Hepatocyte (in vitro differentiated cells): ENCODE results near the gene CALY. TPM values are rescaled to one million over a fixed set of nuclear protein-coding genes. Genes with fewer than 3 reads are reported as not detected.

Source experiments
- DNase-seq: peaks from one replicate; pipeline ENCODE4 v3.0.0-alpha.2; 2016; ENCODE audit warnings: low spot score
- H2AFZ ChIP-seq: fragments of 200-600 bp; sonication (generic); 2 replicates; pipeline ENCODE4 v1.6.0; 2016; ENCODE audit warnings: antibody characterized with exemption, mild to moderate bottlenecking
- H3K27ac ChIP-seq: fragments of 200-600 bp; sonication (generic); 2 replicates; pipeline ENCODE4 v1.5.1; 2016; ENCODE audit warnings: mild to moderate bottlenecking
- H3K27me3 ChIP-seq: fragments of 200-600 bp; sonication (generic); 2 replicates; pipeline ENCODE4 v1.6.1; 2016
- H3K36me3 ChIP-seq: fragments of 200-600 bp; sonication (generic); replicated peaks from 2 replicates; pipeline ENCODE4 v1.5.1; 2016; ENCODE audit warnings: low read depth; ENCODE audit not compliant: insufficient read depth
- H3K4me1 ChIP-seq: fragments of 200-600 bp; sonication (generic); 2 replicates; pipeline ENCODE4 v1.5.1; 2016; ENCODE audit warnings: mild to moderate bottlenecking, moderate library complexity; ENCODE audit not compliant: insufficient read depth
- H3K4me2 ChIP-seq: fragments of 200-600 bp; sonication (generic); 2 replicates; pipeline ENCODE4 v1.6.0; 2016
- H3K4me3 ChIP-seq: fragments of 200-600 bp; sonication (generic); 2 replicates; pipeline ENCODE4 v1.5.1; 2016; ENCODE audit warnings: mild to moderate bottlenecking
- H3K79me2 ChIP-seq: fragments of 200-600 bp; sonication (generic); 2 replicates; pipeline ENCODE4 v1.6.0; 2017; ENCODE audit warnings: mild to moderate bottlenecking
- H3K9me2 ChIP-seq: fragments of 200-600 bp; sonication (generic); replicated peaks from 2 replicates; pipeline ENCODE4 v1.6.0; 2017; ENCODE audit warnings: mild to moderate bottlenecking; ENCODE audit not compliant: insufficient read depth
- H3K9me3 ChIP-seq: fragments of 200-600 bp; sonication (generic); 2 replicates; pipeline ENCODE4 v1.5.1; 2016; ENCODE audit warnings: low read depth, mild to moderate bottlenecking
- H4K20me1 ChIP-seq: fragments of 200-600 bp; sonication (generic); 2 replicates; pipeline ENCODE4 v1.6.0; 2016; ENCODE audit warnings: mild to moderate bottlenecking; ENCODE audit not compliant: insufficient read depth, poor library complexity, severe bottlenecking
- CTCF ChIP-seq: fragments of 200-600 bp; sonication (generic); IDR thresholded peaks from 2 replicates; pipeline ENCODE4 v1.5.1; 2016; ENCODE audit warnings: antibody characterized with exemption, mild to moderate bottlenecking; ENCODE audit not compliant: poor library complexity
- EZH2 ChIP-seq: fragments of 200-600 bp; sonication (generic); IDR thresholded peaks from 2 replicates; pipeline ENCODE4 v1.6.1; 2016; ENCODE audit warnings: antibody characterized with exemption, mild to moderate bottlenecking, borderline replicate concordance
- EZH2phosphoT487 ChIP-seq: fragments of 200-600 bp; sonication (generic); IDR thresholded peaks from one replicate; pipeline ENCODE4 v1.6.1; 2018; ENCODE audit warnings: antibody characterized with exemption, mild to moderate bottlenecking, low read depth, moderate library complexity; ENCODE audit not compliant: unreplicated experiment, severe bottlenecking
- WGBS: methylation state at CpG from one replicate; pipeline ENCODE4 v1.1.6; 2016; ENCODE audit warnings: low lambda C conversion rate; ENCODE audit errors: missing lambda C conversion rate; 5-methylcytosine and 5-hydroxymethylcytosine counted together
- polyA plus RNA-seq: library from polyadenylated mRNA; unstranded; fragments of >200 nt; fragmentation: Nextera tagmentation; extraction: Ambion mirVana; gene quantifications from 2 replicates; pipeline ENCODE4 v1.2.1, GENCODE V29; 2016
- total RNA-seq: library from RNA; depleted of rRNA; stranded (reverse); fragments of >200 nt; gene quantifications from 2 replicates; pipeline ENCODE4 v1.2.3, GENCODE V29; 2014

Gene CALY
- total and polyA plus RNA-seq, 2 experiments from 2014 or later: 2.3 to 3.7 TPM

- no peaks in the 10 kb centered on the region for H3K27me3 ChIP-seq
- TF ChIP-seq CTCF (no peak), EZH2 (no peak), EZH2phosphoT487 (no peak)
- 94% methylated on average over 38 of the region's 38 CpGs for WGBS
- DNase-seq: no peak
- H3K4me1 ChIP-seq: peaks cover 24% of the 10 kb centered on the region
- no peaks in the 10 kb centered on the region for H3K9me2 ChIP-seq
- no peaks in the 10 kb centered on the region for H3K79me2 ChIP-seq
- no peaks in the 10 kb centered on the region for H3K9me3 ChIP-seq
- no peak overlapping the region for H3K27ac ChIP-seq
- H3K36me3 ChIP-seq: no peaks in the 10 kb centered on the region
- no peaks in the 10 kb centered on the region for H4K20me1 ChIP-seq
- no peak overlapping the region for H3K4me2 ChIP-seq
- no peak overlapping the region for H3K4me3 ChIP-seq
- no peak overlapping the region for H2AFZ ChIP-seq
Observed at GRCh38 chr10:133281628-133282372, 54.9 kb downstream of the CALY start.

GRCh38 chr10:133281084-133281483 lies 55.6 kb downstream of the CALY start:
- Histone ChIP-seq H3K4me1 (peaks cover 31% of the 10 kb centered on the region), H4K20me1 (no peaks in the 10 kb centered on the region), H3K79me2 (no peaks in the 10 kb centered on the region), H3K36me3 (no peaks in the 10 kb centered on the region), H3K27ac (no peak overlapping the region), H3K9me3 (no peaks in the 10 kb centered on the region), H3K9me2 (no peaks in the 10 kb centered on the region), H3K4me2 (no peak overlapping the region), H3K4me3 (no peak overlapping the region), H3K27me3 (peaks cover 5% of the 10 kb centered on the region), H2AFZ (no peak overlapping the region)
- WGBS: 98% methylated on average over 13 of the region's 15 CpGs
- no peak for DNase-seq
- no peak for TF ChIP-seq EZH2
- TF ChIP-seq EZH2phosphoT487: no peak
- TF ChIP-seq CTCF: no peak

- no peak overlapping the region for H3K27ac ChIP-seq
- no peak overlapping the region for H3K4me2 ChIP-seq
- no peaks in the 10 kb centered on the region for H4K20me1 ChIP-seq
- 75% methylated on average over 8 of the region's 10 CpGs for WGBS
- no peaks in the 10 kb centered on the region for H3K9me2 ChIP-seq
- TF ChIP-seq EZH2phosphoT487: no peak
- TF ChIP-seq EZH2: no peak
- TF ChIP-seq CTCF: no peak
- no peak for DNase-seq
- H3K79me2 ChIP-seq: no peaks in the 10 kb centered on the region
- H3K9me3 ChIP-seq: no peaks in the 10 kb centered on the region
- no peak overlapping the region for H3K4me3 ChIP-seq
- peaks cover 11% of the 10 kb centered on the region for H3K27me3 ChIP-seq
- H3K36me3 ChIP-seq: no peaks in the 10 kb centered on the region
- peaks cover 32% of the 10 kb centered on the region for H3K4me1 ChIP-seq
- no peak overlapping the region for H2AFZ ChIP-seq
Observed at GRCh38 chr10:133280391-133281059, 56.2 kb downstream of the CALY start.
